SKM-1 (cell line): ENCODE results near the gene PLCB3.

ENCODE experiments used
- DNase-seq: peaks from one replicate; lab custom pipeline; 2025; ENCODE audit not compliant: unreplicated experiment; lab: John Stamatoyannopoulos, UW

Gene PLCB3

DNA sequence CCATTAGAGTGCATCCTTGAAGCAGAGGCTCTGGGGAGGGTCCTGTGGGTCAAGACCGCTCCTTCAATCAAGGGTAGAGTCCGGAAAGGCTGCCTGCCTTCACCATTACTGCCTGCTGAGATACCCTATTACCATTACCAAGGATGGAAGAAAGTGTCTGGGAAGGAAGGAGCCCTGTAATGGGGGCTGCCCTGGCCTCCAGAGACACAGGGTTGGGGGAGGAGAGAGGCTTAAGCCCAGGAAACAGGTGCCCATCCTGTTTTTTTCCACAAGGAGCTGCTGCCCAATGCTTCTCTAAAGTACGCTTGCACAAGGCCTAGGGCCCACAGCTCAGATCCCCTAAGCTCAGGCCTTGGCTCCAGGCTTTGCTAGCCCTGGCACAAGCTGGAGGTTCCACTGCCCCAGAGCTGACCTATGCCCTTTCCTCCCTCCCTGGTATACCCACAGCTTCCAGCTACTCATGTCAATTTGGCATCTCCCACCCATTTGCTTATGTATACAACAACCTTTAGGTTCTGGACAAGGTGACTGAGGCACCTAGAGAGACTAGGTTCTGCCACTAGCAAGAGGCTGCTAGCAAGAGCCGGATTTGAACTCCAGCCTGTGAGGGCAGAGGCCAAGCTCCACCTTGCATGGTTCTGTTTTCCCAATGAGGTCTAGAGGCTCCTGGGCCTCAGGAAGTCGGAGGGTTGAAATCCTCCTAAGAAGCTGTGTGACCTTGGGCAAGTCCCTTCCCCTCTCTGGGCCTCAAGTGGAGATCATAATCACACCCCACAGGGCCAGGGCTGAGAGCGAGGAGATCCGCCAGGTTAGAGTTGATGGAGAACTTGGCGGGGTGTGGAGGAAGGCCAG is 1.5 kb upstream of the PLCB3 start:
- no peak for DNase-seq

DNA sequence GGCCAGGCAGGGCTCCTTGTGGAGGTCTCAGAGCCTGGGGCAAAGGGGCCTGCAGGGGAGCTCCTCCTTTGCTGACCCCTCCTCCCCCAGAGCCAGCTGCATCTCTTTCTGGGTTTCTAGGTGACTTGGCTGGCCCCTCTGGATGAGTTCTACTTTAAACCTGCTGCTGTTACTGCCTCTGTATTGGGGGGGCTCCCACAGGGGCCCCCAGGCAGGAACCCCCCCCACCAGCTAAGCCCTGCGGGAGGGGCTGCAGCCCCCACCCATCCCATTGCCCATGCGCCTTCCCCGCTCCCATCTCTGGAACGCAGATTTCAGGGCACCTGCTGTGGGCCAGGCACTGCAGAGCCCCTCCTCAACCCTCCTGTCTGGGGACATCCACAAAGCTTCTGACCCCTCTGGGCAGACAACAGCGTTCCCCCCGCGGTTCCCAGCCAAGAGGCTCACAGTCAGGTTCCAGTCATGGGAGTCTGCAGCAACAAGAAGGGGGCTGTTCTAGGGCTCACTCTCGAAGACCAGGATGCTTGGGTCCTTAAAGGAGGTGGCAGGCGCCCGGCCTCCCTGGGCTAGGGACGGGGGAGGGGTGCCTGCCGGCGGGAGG is 815 bp upstream of the PLCB3 start:
- no peak for DNase-seq

DNA sequence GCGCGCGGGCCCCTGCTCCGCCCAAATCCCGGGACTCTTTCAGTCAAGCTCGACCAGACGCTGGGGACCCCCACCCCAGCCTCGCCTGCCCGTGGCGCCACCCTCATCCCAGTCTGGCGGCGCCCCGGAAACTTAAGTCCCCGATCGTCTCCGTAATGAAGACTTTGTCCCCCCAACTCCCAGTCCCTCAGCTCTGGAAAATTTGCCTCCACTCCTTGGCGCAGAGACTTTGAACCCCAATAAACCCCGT is 348 bp downstream of the PLCB3 start:
- no peak for DNase-seq

DNA sequence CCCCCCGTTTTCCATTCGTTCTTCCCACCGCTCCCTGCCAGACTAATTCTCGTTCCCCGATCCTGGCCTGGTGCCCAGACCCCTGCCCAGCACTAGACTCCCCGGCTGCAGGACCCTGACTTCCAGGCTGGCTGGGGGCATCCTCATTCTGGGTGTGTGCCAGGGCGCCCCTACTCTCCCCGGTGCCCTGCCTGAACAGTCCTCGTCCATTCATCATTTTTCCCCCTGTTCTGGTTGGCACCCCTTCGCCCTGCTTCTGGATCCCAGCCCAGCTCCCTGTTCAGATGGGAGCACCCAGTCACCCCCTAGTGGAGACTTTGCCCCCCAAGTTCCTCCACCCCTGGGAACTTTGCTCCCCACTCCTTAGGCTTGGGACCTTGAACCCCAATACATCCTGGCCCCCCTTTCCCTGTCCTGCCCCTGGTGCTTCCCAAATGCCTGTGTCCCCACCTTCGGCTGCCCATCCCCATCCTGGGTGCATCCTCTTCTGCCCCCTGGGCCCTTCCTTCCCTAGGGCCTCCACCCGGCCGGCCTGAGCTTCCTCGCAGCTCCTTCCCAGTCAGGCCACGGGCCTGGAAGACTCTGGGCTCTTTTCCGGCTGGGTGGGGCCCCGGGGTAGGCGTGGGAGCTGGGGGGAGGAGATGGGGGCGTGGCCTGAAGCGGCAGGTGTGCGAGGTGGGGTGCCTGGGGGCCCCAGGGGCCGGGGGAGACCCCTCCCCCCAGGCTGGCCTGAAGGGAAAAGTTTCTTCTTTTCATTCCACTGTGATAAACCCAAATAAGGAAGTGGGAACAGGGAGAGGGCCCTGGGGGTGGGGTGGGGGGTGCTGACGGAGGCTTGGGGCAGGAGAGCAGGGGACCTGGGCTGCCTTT is 908 bp downstream of the PLCB3 start:
- no peak for DNase-seq

DNA sequence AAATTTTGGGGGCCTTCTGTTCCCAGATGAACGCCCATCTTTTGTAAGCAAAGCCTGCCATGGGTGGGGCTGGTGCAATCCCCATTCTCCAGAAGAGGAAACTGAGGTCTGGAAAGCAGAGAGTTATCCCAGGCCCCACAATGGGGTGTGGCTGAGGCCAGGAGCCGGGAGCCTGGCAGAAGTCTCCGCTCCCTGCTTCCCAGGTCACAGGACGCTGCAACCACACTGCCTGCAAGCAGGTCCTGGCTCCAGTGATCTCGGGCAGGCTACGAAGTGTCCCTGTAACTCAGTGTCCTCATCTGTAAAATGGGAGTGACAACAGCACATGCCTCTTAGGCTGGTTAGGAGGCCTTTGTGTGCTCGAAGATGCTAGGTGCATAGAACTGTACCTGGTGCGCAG is 1.7 kb downstream of the PLCB3 start:
- no peak for DNase-seq

DNA sequence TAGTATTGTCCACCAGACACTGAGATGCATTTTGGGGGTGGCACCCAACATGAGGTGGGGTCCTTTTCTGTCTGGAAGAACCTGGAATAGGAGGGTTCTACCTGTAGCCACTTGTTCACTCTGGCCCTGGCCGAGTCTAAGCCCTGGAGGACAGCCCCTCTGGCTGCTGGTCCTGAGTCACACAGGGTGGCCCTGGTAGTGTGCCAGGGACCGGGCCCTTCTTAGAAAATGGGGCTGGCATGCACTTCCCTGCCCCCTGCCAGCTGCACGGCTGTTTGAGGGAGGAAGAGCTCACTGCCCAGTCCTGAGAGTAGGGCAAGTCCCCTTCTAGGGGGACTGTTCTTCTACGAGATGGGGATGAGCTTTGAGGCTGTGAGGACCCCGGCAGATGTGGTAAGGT is 2.2 kb downstream of the PLCB3 start:
- DNase-seq = no peak

DNA sequence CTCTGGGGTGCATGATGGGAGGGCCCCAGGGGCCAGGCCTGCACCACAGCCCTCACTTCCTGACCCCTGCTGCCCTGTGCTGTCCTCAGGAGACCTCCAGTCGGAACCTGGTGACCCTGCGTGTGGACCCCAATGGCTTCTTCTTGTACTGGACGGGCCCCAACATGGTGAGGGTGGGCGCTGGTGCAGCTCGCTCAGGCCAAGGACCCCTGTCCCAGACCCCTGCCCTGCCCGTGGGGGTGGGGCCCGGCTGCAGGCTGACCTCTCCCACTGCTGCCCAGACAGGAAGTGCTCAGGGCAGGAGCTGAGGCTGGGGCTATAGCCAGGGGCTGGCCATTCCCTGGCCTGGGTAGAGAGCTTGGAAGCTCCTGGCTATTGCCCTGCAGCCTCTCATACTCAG is 3.0 kb downstream of the PLCB3 start:
- DNase-seq = no peak

DNA sequence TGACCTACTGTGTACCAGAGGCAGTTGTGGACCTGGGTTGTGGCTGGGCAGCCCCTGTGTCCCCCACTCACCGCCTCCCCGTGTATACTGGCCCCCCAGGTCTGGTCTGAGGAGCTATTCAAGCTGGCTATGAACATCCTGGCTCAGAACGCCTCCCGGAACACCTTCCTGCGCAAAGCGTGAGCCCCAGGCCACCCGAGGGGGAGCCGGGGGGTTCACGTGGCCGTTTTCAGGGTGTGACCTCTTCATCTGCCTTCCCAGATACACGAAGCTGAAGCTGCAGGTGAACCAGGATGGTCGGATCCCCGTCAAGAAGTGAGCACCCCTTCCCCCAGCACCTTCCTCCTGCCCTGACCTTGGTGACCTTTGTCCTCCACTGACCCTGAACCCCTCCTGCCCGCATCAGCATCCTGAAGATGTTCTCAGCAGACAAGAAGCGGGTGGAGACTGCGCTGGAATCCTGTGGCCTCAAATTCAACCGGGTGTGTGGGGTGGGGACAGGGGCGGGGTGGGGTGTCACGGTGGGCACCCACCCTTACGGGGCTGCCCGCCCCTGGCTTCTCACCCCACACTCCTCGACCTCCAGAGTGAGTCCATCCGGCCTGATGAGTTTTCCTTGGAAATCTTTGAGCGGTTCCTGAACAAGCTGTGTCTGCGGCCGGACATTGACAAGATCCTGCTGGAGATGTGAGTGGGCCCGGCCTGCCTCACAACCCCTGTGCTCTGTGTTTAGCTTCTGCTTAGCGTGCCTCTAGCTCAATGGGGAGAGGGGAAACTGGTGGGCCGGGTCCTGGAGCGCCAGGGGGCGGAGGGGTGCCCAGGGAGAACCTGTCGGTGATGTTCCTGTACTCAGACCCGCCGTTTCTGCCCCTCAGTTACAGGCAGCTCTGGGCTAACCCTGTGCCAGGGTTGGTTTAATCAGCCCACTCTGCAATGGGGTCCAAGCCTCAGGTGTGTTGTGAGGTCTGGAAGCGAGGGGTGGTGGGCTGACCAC is 4.1 kb downstream of the PLCB3 start:
- no peak for DNase-seq

DNA sequence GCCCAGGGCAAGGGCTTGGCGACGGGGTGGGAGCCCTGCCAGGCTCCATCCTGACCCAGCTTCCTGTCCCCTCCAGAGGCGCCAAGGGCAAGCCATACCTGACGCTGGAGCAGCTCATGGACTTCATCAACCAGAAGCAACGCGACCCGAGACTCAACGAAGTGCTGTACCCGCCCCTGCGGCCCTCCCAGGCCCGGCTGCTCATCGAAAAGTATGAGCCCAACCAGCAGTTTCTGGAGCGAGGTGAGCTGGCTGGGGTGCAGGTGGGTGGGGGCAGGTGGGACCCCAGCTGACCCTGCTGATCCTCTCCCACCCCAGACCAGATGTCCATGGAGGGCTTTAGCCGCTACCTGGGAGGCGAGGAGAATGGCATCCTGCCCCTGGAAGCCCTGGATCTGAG is 5.0 kb downstream of the PLCB3 start:
- no peak for DNase-seq

DNA sequence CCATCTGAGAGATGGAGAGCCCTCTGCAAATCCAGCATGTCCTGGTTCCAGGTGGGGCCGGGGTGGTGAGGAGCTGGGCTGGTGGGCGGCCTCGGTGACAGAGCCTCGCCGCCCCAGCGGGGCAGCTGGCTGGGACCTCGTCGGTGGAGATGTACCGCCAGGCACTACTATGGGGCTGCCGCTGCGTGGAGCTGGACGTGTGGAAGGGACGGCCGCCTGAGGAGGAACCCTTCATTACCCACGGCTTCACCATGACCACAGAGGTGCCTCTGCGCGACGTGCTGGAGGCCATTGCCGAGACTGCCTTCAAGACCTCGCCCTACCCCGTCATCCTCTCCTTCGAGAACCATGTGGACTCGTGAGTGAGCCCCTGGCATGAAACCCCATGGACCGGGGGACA is 7.0 kb downstream of the PLCB3 start:
- no peak for DNase-seq

DNA sequence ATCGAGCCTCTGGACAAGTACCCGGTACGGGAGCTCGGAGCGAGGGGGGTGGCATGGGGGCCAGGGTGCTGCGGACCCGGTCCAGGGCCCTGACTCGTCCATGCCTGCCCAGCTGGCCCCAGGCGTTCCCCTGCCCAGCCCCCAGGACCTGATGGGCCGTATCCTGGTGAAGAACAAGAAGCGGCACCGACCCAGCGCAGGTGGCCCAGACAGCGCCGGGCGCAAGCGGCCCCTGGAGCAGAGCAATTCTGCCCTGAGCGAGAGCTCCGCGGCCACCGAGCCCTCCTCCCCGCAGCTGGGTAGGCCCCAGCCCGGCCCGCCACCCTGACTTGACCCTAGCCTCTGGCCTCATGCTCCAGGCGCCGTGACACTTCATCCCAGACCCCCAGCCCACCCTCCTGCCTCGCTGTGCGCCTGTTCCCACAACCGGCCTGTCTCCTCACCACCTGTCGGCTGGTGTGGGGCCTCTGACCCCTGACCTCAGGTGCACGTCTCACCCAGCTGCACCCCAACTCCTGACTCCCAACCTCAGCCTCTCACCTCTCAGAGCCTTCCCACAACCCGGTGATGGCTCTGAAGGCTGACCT is 7.7 kb downstream of the PLCB3 start:
- no peak for DNase-seq

DNA sequence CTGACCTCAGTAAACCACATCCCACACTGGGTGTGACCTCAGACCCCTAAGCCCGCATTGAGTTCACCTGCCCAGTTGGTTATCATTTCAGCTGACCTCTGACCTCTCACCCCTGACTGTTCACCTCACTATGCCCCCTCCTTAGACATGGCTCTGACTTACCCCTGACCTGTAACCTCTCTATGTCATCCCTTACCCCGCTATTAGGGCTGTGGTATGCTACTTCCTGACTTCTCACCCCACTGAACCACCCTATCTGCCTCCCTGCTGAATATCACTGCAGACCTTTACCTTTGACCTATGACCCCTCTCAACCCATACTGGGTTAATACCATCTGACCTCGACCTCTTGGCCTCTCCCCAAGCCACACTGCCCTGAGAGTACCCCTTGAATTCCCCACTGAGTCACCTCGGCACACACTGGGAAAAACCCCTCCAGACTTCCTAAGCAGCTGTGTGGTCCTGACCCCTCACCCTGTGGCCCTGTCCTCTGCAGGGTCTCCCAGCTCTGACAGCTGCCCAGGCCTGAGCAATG is 8.3 kb downstream of the PLCB3 start:
- no peak for DNase-seq

DNA sequence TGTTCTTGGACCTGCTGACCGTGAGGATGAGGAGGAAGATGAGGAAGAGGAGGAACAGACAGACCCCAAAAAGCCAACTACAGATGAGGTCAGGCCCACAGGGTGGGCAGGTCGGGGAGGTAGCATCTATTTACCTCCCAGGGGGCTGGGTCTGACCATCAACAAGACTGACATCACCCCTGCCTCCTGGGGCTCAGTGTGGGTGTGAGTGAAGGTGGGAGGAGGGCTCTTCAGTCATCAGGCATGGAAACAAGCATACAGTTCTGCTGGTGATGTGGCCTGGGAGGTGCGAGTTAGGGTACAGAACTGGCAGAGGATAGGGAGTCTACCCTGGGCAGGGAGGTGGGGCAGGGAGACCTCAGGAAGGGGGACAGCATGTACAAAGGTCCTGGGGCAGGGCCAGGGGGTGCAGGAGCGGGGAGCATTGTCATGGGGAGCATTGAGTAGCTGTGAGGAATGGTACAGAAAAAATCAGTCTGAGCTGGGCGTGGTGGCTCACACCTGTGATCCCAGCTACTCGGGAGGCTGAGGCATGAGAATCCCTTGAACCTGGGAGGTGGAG is 8.9 kb downstream of the PLCB3 start:
- no peak for DNase-seq

DNA sequence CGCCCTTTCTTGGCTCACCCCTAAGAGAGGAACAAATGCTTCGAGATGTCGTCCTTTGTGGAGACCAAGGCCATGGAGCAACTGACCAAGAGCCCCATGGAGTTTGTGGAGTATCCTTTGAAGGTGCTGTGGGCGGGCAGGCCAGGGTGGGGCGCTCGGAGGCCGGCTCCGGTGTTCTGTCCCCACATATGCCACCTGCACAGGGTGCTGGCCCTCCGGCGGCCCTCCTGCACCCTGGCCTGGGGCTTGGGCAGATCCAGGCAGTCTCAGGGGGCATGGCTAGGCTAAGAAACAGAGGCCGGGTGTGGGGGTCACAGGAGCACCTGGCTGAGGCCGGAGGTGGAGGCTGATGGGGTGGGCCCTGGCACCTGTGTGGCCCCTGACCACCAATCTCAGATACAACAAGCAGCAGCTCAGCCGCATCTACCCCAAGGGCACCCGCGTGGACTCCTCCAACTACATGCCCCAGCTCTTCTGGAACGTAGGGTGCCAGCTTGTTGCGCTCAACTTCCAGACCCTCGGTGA is 10.3 kb downstream of the PLCB3 start:
- DNase-seq = no peak

DNA sequence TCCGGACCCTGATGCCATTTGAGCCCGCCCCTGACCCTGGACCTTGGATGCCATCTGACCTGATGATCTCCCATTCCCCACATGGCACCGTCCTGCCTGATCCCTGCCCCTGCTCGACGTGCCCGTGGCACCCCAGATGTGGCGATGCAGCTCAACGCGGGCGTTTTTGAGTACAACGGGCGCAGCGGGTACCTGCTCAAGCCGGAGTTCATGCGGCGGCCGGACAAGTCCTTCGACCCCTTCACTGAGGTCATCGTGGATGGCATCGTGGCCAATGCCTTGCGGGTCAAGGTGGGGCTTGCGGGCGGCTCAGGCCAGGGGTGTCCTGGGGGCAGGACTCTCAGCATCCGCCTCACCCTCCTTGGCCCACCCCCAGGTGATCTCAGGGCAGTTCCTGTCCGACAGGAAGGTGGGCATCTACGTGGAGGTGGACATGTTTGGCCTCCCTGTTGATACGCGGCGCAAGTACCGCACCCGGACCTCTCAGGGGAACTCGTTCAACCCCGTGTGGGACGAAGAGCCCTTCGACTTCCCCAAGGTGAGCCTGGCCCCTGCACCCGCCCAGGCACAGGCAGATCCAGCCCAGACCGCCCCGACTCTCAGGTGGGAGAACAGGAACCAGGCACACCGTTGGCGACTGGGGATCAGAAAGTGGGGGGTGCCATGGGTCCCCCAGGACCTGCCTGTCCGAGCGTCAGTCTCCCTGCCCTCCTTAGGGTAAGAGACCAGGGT is 11.1 kb downstream of the PLCB3 start:
- no peak for DNase-seq

DNA sequence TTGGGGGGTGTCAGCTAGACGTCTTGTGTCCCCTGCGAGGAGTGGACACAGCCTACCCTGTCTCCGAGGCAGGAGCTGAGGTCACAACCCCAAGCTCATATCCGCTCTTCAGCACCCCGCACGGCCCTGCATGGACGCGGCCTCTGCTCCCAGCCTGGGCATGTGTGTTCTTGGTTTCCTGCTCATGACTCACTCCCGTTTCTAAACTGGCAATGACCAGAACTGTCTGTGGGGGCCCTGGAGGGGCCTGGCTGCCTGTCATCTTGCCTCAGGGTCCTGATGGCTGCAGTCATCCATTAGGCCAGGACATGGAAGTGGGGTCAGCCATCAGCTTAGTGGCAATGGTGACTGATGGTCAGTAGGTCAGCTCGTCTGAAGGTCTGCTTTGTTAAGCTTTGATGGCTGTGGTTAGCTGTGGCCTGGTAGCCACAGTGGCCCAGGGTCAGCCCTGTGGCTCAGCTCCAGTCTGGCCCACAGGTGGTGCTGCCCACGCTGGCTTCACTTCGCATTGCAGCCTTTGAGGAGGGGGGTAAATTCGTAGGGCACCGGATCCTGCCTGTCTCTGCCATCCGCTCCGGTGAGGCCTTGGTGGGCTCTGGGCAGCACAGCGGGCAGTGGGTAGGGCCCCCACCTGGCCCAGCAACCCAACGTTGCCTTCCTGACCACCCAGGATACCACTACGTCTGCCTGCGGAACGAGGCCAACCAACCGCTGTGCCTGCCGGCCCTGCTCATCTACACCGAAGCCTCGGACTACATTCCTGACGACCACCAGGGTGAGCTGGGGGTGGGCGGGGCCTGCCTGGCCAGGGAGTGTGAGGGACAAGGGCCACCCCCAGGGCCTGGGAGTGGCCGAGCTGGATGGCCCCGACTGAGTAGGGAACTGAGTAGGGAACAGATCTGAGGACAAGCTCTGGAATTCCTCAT is 12.0 kb downstream of the PLCB3 start:
- DNase-seq = no peak

DNA sequence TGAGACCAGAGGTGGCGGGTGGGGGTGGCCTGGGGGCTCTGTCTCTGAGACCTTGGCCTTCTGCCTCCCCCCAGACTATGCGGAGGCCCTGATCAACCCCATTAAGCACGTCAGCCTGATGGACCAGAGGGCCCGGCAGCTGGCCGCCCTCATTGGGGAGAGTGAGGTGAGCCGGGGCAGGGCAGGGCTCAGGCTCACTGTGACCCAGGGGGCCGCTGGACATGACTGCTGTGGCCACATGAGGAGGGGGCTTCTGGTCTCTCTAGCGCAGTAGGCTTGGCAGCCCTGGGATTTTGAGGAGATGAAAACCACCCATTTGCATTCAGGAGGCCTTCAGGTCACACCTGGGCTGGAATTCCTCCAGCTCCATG is 12.6 kb downstream of the PLCB3 start:
- no peak for DNase-seq

DNA sequence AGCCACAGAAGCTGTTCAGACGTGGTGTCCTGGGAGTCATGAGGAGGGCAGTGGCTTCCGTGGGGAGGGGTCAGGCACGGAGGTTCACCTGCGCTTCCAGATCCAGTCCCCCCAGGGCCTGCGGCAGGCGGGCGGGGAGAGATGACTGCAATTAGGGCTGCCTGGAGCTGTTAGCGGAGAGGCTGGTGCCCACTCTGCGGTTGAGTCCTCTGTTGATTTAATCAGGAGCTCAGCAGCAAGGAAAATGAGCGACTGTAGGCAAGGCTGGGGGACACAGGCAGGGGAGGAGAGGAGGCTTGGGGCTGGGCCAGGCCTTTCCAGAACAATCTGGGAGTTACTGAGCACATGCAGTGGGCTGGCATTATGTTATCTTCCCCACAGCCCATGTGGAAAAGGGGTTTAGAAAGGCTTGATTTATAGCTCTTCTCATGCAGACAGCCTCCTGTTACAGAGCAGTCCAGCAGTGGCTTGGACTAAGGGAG is 13.1 kb downstream of the PLCB3 start:
- DNase-seq = no peak
